ENCODE data around the gene UACA.

DNA sequence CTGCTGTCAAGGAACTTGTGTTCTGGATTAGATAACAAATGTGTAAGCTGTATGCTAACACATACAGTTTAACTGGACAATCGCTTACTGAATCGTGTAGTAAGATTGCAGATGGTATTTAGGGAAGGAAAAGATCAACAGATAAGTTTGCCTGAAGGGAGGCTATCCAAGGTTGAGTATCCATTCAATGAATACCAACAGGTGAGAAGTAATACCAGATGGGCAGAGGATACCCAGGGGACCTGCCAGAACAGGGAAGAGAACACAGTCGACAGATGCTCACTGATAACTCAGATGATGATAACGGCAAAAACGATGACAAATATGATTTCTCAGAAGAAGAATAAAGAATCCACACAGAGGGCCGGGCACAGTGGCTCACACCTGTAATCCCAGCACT lies 3.2 kb upstream of the UACA start:
- TF ChIP-seq SP1 (CRISPR knock-in tag; IDR thresholded peaks at IDR 0.05) (no peak), NUFIP1 (IDR thresholded peaks at IDR 0.05; ENCODE audit: partially characterized antibody) (no peak), SPI1 (IDR thresholded peaks at IDR 0.05; ENCODE audit: borderline replicate concordance, low read depth, low read length) (no peak), RBM25 (IDR thresholded peaks at IDR 0.05; ENCODE audit: low read depth, low read length, severe bottlenecking) (no peak)
- TF ChIP-seq, protein P1, sequence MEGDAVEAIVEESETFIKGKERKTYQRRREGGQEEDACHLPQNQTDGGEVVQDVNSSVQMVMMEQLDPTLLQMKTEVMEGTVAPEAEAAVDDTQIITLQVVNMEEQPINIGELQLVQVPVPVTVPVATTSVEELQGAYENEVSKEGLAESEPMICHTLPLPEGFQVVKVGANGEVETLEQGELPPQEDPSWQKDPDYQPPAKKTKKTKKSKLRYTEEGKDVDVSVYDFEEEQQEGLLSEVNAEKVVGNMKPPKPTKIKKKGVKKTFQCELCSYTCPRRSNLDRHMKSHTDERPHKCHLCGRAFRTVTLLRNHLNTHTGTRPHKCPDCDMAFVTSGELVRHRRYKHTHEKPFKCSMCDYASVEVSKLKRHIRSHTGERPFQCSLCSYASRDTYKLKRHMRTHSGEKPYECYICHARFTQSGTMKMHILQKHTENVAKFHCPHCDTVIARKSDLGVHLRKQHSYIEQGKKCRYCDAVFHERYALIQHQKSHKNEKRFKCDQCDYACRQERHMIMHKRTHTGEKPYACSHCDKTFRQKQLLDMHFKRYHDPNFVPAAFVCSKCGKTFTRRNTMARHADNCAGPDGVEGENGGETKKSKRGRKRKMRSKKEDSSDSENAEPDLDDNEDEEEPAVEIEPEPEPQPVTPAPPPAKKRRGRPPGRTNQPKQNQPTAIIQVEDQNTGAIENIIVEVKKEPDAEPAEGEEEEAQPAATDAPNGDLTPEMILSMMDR (IDR thresholded peaks at IDR 0.05 in 2 of 3, conservative IDR thresholded peaks at IDR 0.05 in 1 of 3; ENCODE audit: insufficient read depth in 2 of 3, low read depth in 1 of 3, low read length in 3 of 3), result no peak
- TF ChIP-seq, protein P2, sequence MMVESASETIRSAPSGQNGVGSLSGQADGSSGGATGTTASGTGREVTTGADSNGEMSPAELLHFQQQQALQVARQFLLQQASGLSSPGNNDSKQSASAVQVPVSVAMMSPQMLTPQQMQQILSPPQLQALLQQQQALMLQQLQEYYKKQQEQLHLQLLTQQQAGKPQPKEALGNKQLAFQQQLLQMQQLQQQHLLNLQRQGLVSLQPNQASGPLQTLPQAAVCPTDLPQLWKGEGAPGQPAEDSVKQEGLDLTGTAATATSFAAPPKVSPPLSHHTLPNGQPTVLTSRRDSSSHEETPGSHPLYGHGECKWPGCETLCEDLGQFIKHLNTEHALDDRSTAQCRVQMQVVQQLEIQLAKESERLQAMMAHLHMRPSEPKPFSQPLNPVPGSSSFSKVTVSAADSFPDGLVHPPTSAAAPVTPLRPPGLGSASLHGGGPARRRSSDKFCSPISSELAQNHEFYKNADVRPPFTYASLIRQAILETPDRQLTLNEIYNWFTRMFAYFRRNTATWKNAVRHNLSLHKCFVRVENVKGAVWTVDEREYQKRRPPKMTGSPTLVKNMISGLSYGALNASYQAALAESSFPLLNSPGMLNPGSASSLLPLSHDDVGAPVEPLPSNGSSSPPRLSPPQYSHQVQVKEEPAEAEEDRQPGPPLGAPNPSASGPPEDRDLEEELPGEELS (CRISPR knock-in tag; IDR thresholded peaks at IDR 0.05; ENCODE audit: borderline replicate concordance), result no peak

Measured in K562 (cell line).